K562 (cell line): ENCODE results near the gene DUSP21.

Source experiments
- CTCF ChIP-seq, 3 experiments: IDR thresholded peaks in 2 of 3; conservative IDR thresholded peaks in 1 of 3; 2 replicates each; pipeline ENCODE4 v1.5.1; 2011 to 2012; ENCODE audit warnings: low read length in 3 of 3, mild to moderate bottlenecking in 3 of 3, control low read depth in 2 of 3, improper control_type of control experiment in 1 of 3, inconsistent platforms in 1 of 3, low read depth in 1 of 3, mixed read lengths in 1 of 3, moderate library complexity in 1 of 3; ENCODE audit not compliant: insufficient read depth in 2 of 3
- POLR2AphosphoS5 ChIP-seq: IDR thresholded peaks from 2 replicates; pipeline ENCODE4 v1.6.1; 2011; ENCODE audit warnings: mild to moderate bottlenecking, low read depth, low read length, moderate library complexity; ENCODE audit not compliant: control insufficient read depth, insufficient read depth

- TF ChIP-seq POLR2AphosphoS5 = no peak
- TF ChIP-seq CTCF (IDR thresholded peaks at IDR 0.05 in 2 of 3, conservative IDR thresholded peaks at IDR 0.05 in 1 of 3; ENCODE audit: insufficient read depth in 2 of 3, low read depth in 1 of 3, low read length in 3 of 3) = no peak
These were observed 1.1 kb upstream of the DUSP21 start for GRCh38 chrX:44842550-44843317.
